NAMALWA (cell line): ENCODE measurements around the gene PATL2.
"Not testable (repeated sequence)": the region's sequence is repeated elsewhere in the genome, so short reads cannot be mapped to it uniquely, and the experiment has no call there.

ENCODE experiments used
- DNase-seq: peaks from one replicate; pipeline ENCODE4 v3.0.0-alpha.2; 2015; ENCODE audit warnings: low spot score

The PATL2 gene

GRCh38 chr15:44647036-44647435 lies 64.1 kb downstream of the PATL2 start:
- no peak for DNase-seq

DNA sequence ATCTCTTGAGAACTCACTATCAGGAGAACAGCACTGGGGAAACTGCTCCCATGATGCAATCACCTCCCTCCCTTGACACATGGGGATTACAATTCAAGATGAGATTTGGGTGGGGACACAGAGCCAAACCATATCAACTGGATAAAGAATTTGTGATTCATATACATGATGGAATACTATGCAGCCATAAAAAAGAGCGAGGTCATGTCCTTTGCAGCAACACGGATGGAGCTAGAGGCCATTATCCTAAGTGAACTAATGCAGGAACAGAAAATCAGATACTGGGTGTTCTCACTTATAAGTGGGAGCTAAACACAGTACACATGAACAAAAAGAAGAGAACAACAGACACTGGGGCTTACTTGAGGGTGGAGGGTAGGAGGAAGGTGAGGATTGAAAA lies 64.7 kb downstream of the PATL2 start:
- no peak for DNase-seq

- no peak for DNase-seq
Observed at GRCh38 chr15:44641651-44642050, 69.5 kb downstream of the PATL2 start.

DNA sequence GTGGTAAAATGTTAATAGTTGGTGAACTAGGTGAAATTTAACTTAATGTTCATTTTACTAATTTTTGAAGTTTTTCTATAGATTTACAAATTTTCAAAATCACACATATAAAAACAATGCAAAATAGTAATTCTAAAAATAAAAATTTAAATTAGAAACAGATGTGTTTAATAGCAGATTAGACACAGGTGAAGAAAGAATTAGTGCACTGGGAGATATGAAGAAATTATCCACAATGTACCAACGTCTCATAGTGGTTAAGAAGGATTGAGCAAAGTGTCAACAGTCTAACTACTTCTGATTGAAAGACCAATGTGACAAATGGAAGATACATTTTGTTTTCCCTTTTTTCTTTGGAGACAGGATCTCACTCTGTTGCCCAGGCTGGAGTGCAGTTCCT lies 74.1 kb downstream of the PATL2 start:
- no peak for DNase-seq

DNA sequence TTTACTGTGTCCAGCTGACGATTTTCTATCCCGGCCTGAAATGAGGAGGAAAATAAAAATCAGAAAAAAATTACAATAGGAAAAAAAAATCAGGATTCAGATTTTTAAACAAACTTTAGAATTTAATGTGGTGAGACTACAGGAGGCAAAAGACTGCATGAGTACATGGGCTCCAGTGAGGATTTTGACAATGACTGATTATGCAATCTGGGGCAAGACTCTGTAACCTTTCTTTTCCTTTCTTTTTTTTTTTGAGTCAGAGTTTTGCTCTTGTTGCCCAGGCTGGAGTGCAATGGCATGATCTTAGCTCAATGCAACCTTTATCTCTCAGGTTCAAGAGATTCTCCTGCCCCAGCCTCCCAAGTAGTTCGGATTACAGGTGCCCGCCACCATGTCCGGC lies 77.5 kb downstream of the PATL2 start:
- no peak for DNase-seq

GRCh38 chr15:44625286-44625685 lies 85.8 kb downstream of the PATL2 start:
- DNase-seq: not testable (repeated sequence)

GRCh38 chr15:44623178-44623577 lies 87.9 kb downstream of the PATL2 start:
- DNase-seq: no peak

GRCh38 chr15:44620081-44620480 lies 91.0 kb downstream of the PATL2 start:
- DNase-seq: no peak

DNA sequence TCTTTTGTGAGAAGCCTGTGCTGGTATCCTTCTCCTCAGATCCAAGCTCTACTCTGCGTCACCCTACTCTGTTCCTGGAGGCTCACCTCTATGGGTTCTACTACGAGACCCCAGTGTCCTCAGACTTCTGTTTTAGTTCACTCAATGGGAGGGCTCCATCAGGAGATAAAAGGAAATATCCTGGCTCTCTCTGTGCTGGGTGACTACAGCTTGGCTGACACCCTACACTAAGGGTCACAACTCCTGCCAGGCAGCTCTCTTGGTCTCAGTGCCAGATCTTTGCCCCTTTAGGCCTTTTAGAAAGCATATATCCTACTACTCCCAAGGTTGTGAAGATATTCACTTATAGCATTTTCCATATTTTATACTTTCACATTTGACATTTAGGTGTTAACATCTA lies 94.1 kb downstream of the PATL2 start:
- no peak for DNase-seq
